ENCODE measurements around the gene ELAPOR2.

DNA sequence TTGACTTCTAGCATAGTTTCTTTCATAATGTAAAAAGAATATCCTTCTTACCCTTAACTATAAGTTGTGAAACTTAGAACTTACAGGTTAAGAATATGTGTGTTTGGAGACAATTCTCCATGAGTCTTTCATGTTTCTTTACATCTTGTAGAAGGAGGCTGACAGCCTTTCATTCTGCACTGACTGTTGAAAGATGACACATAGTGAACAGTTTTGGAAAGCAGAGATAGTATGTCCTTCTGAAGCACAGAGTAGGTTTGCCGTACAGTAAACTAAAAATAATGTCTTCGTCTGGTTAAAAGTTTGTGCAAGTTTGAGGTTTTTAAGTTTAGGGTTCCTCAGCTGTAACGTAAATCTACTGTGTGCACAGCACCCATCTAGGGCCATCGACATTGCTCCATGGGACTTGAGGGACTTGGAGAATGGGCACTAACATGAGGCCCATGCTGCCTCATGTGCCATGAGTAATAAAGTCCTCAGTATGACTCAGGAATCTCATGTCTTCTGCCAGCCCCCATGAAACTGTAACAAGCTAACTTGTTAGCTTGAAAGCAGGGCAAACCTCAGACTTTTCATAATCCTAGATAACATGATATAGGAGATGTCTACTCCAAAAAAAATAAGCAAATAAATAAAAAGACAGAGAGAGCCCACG is 24.5 kb upstream of the ELAPOR2 start:
- TF ChIP-seq, protein P1, sequence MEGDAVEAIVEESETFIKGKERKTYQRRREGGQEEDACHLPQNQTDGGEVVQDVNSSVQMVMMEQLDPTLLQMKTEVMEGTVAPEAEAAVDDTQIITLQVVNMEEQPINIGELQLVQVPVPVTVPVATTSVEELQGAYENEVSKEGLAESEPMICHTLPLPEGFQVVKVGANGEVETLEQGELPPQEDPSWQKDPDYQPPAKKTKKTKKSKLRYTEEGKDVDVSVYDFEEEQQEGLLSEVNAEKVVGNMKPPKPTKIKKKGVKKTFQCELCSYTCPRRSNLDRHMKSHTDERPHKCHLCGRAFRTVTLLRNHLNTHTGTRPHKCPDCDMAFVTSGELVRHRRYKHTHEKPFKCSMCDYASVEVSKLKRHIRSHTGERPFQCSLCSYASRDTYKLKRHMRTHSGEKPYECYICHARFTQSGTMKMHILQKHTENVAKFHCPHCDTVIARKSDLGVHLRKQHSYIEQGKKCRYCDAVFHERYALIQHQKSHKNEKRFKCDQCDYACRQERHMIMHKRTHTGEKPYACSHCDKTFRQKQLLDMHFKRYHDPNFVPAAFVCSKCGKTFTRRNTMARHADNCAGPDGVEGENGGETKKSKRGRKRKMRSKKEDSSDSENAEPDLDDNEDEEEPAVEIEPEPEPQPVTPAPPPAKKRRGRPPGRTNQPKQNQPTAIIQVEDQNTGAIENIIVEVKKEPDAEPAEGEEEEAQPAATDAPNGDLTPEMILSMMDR (conservative IDR thresholded peaks at IDR 0.05), result no peak
- TF ChIP-seq ZFX (IDR thresholded peaks at IDR 0.05), result no peak
